OCI-LY3 (cell line): ENCODE data around the gene LARGE1.

ENCODE experiments used
- CTCF ChIP-seq: fragments of 200-600, 300-600 bp; sonication (generic); IDR thresholded peaks from 2 replicates; pipeline ENCODE4 v1.5.1; 2014; ENCODE audit warnings: antibody characterized with exemption, low read length, low read depth
- EZH2phosphoT487 ChIP-seq: fragments of 200-600 bp; shearing (Covaris generic); IDR thresholded peaks from 2 replicates; pipeline ENCODE4 v1.6.1; 2018; ENCODE audit warnings: antibody characterized with exemption, mixed run types, low read depth

GRCh38 chr22:33770723-33771122 lies 149.6 kb downstream of the LARGE1 start:
- TF ChIP-seq CTCF (no peak), EZH2phosphoT487 (no peak)
